ENCODE measurements around the gene HES3. TPM values are rescaled to one million over a fixed set of nuclear protein-coding genes. Genes with fewer than 3 reads are reported as not detected.
A peak's percentile ranks its signal among the peaks of the same experiment; 100 is the strongest.

HES3 gene
- polyA plus RNA-seq, 1 of the 3 experiments (the other 2 are of a cell fraction), result not detected

- WGBS (ENCODE audit: low lambda C conversion rate), result 49% methylated on average over 23 of the region's 24 CpGs
- Histone ChIP-seq H3K79me2 (ENCODE audit: insufficient read depth) (no peaks in the 10 kb centered on the region), H3K4me3 (ENCODE audit: low read depth in 2 of 2, low read length in 1 of 2) (no peak overlapping the region; a peak in 1 of 4 replicates), H3K36me3 (replicated peaks in 1 of 2; ENCODE audit: control insufficient read depth in 1 of 2, insufficient read depth in 2 of 2, low read length in 1 of 2) (no peaks in the 10 kb centered on the region), H3F3A (replicated peaks; ENCODE audit: insufficient read depth) (no peaks in the 10 kb centered on the region), H3K27me3 (ENCODE audit: insufficient read depth) (no peaks in the 10 kb centered on the region), H3K9me2 (no peaks in the 10 kb centered on the region), H3K4me1 (ENCODE audit: control insufficient read depth in 1 of 2, insufficient read depth in 2 of 2, low read depth in 1 of 2, low read length in 1 of 2) (no peaks in the 10 kb centered on the region; a peak in 1 of 4 replicates), H4K20me1 (ENCODE audit: insufficient read depth) (peaks cover 3% of the 10 kb centered on the region; the same call in 1 of the 2 replicates), H2AFZ (ENCODE audit: low read depth) (no peak overlapping the region), H3K9ac (no peak overlapping the region), H3K4me2 (no peak overlapping the region), H3K27ac (ENCODE audit: low read depth in 2 of 2, low read length in 1 of 2) (peak overlapping the region in 1 of 2 experiments; percentile 36; a peak in 1 of 4 replicates), H3K9me3 (no peaks in the 10 kb centered on the region)
- no peak for TF ChIP-seq TCF12 (IDR thresholded peaks at IDR 0.05)
- TF ChIP-seq, protein P1, sequence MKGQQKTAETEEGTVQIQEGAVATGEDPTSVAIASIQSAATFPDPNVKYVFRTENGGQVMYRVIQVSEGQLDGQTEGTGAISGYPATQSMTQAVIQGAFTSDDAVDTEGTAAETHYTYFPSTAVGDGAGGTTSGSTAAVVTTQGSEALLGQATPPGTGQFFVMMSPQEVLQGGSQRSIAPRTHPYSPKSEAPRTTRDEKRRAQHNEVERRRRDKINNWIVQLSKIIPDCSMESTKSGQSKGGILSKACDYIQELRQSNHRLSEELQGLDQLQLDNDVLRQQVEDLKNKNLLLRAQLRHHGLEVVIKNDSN (IDR thresholded peaks at IDR 0.05; ENCODE audit: borderline replicate concordance, low read depth), result no peak
- 0 out of 2 replicates have a peak, but pooled peaks have one; percentile 10 for TF ChIP-seq MXI1 (IDR thresholded peaks at IDR 0.05; ENCODE audit: low read depth, low read length)
- TF ChIP-seq, protein P2, sequence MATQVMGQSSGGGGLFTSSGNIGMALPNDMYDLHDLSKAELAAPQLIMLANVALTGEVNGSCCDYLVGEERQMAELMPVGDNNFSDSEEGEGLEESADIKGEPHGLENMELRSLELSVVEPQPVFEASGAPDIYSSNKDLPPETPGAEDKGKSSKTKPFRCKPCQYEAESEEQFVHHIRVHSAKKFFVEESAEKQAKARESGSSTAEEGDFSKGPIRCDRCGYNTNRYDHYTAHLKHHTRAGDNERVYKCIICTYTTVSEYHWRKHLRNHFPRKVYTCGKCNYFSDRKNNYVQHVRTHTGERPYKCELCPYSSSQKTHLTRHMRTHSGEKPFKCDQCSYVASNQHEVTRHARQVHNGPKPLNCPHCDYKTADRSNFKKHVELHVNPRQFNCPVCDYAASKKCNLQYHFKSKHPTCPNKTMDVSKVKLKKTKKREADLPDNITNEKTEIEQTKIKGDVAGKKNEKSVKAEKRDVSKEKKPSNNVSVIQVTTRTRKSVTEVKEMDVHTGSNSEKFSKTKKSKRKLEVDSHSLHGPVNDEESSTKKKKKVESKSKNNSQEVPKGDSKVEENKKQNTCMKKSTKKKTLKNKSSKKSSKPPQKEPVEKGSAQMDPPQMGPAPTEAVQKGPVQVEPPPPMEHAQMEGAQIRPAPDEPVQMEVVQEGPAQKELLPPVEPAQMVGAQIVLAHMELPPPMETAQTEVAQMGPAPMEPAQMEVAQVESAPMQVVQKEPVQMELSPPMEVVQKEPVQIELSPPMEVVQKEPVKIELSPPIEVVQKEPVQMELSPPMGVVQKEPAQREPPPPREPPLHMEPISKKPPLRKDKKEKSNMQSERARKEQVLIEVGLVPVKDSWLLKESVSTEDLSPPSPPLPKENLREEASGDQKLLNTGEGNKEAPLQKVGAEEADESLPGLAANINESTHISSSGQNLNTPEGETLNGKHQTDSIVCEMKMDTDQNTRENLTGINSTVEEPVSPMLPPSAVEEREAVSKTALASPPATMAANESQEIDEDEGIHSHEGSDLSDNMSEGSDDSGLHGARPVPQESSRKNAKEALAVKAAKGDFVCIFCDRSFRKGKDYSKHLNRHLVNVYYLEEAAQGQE (IDR thresholded peaks at IDR 0.05; ENCODE audit: low read depth, low read length), result no peak
- TF ChIP-seq ELF1 (IDR thresholded peaks at IDR 0.05), result no peak
- TF ChIP-seq USF2 (IDR thresholded peaks at IDR 0.05; ENCODE audit: borderline replicate concordance, low read depth, low read length), result no peak
- TF ChIP-seq PBX3 (IDR thresholded peaks at IDR 0.05), result no peak
- TF ChIP-seq, protein P3, sequence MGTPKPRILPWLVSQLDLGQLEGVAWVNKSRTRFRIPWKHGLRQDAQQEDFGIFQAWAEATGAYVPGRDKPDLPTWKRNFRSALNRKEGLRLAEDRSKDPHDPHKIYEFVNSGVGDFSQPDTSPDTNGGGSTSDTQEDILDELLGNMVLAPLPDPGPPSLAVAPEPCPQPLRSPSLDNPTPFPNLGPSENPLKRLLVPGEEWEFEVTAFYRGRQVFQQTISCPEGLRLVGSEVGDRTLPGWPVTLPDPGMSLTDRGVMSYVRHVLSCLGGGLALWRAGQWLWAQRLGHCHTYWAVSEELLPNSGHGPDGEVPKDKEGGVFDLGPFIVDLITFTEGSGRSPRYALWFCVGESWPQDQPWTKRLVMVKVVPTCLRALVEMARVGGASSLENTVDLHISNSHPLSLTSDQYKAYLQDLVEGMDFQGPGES (IDR thresholded peaks at IDR 0.05; ENCODE audit: low read depth, low read length), result no peak
- no peak for TF ChIP-seq CHD2 (IDR thresholded peaks at IDR 0.05; ENCODE audit: low read length, partially characterized antibody)
- no peak for DNase-seq
- CTCF ChIA-PET, result interaction anchor here (0.6 to 9.5 kb wide), 32 partner anchors 7 to 269 kb away, joined by 3 to 318 read pairs (median 6); partner anchors contain the start of genes GPR153, HES2, ICMT and NPHP4
- POLR2A ChIA-PET, result interaction anchor here (1.0 to 1.9 kb wide), 4 partner anchors 9 to 101 kb away, joined by 3 to 5 read pairs (median 4); partner anchors contain the start of gene ICMT
These were observed 546 bp downstream of the HES3 start for GRCh38 chr1:6244401-6245049.
